GM18507 (cell line): ENCODE data around the gene PI4KB.
A peak's percentile ranks its signal among the peaks of the same experiment; 100 is the strongest.
"Not testable (repeated sequence)": the region's sequence is repeated elsewhere in the genome, so short reads cannot be mapped to it uniquely, and the experiment has no call there.

Experiments used
- DNase-seq: peaks from one replicate; pipeline ENCODE4 v3.0.0; 2011; ENCODE audit warnings: low read depth; ENCODE audit not compliant: insufficient read length; ENCODE audit errors: extremely low spot score
- FAIRE-seq: peaks from 2 replicates; lab custom pipeline; 2011; peaks lifted over from hg19 to GRCh38; lab: Jason Lieb, UNC

Gene PI4KB

GRCh38 chr1:151327223-151327902 is at the start of gene PI4KB:
PI4KB (minus strand) TSS chr1:151327416; CDS start chr1:151316481, 10,935 bp downstream.
- peak; percentile 95 for DNase-seq
- peak; percentile 92 for FAIRE-seq

DNA sequence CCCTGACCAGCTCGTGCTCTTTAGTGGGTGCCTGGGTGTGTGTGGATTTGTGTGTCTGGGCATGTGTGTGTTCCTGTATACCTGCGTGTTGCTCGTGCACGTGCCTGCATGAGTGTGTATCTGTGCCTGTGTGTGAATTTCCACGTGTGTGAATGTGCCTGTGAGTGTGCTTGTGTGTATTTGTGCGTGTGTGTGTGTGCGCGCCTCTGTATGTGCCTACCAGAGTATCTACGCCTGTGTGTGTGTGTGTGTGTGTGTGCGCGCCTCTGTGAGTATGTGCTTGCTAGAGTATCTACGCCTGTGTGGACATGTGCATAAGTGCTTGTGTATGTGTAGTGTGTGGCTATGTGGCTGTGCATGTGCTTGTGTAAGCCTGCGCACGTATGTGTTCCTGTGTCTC is 46.0 kb upstream of the PI4KB start:
- FAIRE-seq: no peak
- DNase-seq: no peak

GRCh38 chr1:151372058-151372934 is 45.1 kb upstream of the PI4KB start, which contains the start of gene SELENBP1:
SELENBP1 (minus strand) TSS chr1:151372705; CDS start chr1:151372641, 64 bp downstream.
- FAIRE-seq (no peak), DNase-seq (no peak)

DNA sequence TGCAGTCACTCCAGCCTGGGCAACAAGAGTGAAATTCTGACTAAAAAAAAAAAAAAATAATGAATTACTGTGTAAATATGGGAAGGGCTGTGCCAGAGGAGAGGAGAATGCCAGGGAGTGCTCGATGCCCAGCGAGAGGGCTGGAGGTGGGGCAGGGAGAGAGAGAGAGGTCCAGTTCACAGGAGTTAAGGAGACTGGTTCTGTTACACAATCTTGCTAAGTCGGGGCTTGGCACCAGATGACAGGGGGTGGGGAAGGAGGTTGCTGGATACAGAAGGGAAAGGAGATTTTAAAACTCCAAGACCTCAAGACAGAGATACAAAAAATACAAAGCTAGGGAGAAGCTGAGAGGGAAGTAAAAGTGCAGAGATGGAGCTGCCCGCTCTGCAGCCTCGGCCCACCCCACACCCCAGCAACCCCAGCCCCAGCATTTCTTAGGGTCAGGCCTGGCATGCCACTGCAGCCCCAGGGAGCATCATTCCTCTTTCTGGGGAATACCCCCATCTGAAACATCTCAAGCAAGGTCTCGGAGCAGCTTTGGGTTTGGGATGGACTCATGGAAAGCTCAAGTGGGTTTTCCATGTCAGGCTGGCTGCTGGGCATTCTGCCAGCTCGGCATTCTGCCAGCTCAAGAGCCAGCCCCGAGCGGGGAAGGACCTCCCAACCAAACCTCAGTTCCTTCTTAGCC is 44.3 kb upstream of the PI4KB start:
- DNase-seq (no peak), FAIRE-seq (no peak)

- no peak for FAIRE-seq
- no peak for DNase-seq
Observed at GRCh38 chr1:151370211-151370911, 43.1 kb upstream of the PI4KB start.

DNA sequence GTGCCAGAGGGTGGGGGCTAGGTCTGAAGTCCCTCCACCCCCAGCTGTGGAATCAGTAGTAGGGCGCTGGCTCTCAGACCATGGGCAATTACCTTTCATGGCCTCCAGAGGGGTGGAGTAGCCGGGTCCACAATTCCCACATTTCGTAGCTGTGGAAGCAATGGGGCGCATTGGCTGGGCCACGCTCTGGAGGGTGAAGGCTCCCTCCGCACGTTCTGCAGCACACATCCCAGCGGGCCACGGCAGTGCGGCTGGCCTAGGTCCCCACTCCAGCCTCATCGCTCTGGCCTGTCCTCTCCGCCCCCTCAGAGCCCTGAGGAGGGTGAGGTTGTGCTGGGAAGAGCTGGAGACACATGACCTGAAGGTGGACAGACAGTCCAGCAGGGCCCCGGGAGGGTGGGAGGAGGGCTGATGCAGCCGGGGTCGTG is 42.4 kb upstream of the PI4KB start:
- DNase-seq: no peak
- FAIRE-seq: no peak

DNA sequence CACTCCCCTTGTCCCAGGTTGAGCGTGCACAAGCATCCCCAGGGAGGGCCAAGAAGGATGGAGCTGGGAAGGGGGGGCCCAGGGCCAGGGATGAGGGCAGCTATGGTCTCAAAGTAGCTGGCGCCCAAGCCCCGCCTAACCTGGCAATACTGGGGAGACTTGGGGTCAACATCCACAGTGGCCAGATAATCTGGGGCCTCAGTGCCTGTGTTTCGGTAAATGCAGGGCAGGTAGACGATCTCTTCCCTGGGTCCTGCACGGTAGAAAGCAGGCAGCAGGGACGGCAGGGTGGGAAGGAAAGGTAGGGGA is 42.0 kb upstream of the PI4KB start:
- DNase-seq (no peak), FAIRE-seq (no peak)

DNA sequence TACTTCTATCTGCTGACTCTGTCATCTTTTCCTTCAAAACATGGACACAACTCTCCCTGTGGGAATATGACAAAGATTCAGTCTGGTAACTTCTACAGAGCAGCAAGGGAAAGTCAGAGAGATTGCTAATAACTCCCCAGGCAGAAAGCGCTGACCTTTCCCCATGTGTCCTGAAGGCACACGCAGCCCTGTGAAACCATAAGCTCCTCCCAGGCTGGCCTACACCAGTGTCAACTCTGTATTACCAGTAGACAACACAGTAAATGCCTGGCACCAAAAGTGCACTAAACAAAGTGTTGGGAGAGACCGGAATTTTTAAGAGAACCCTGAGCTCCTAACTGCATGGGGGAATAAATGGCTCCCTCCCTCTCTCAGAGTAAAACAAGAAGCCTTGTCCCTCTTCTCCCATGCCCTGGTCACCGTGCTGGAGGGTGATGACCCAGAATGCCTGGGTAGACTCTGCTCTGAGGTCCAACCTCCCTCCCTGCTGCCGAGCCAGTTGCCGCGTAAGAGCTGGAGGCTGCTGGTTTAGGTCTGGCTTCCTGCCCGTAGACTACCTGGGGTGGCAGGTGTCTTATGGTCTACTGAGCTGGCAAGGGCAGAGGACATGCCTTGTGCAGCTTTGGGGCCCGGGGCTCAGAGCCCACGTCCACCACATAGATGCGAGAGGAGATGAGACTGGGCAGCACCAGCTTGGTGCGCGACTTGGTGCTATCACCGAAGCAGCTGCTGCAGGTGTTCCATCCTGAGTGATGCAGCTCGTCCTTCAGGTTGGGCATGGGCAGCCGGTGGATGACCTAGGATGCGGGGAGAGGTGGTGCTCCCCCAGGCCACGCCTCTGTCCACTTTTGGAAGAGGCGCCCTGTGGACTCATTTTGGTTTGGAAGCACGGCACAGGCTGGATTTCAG is 41.4 kb upstream of the PI4KB start:
- DNase-seq: no peak

DNA sequence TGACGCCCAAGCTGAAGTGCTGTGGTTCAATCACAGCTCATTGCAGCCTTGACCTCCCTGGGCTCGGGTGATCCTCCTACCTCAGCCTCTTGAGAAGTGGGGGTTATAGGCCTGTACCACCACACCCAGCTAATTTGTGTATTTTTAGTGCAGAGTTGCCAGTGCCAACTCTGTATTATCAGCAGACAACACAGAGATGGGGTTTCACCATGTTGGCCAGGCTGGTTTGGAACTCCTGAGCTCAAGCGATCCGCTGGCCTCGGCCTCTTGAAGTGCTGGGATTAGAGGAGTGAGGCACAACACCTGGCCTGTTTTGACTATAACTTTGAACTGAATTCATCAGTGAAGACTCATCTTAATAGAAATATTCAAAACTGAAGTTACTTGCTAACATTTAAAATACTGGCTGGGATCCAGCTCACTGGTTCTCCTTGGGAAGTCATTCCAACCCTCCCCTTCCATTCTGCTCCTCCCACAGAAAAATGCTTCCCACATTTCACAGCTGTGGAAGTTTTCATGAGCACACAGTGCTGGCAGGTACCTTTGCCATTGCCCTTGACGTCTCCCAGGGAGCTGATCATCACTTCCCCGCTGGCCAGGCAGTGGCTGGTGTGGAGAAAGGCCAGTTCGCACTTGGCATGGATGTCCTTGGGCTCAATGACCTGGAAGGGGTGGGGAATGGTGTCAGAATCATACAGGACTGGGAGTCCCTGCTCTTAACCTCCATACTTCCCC is 40.6 kb upstream of the PI4KB start:
- DNase-seq: no peak

More for the DNA sequence above, 41.4 kb upstream of the PI4KB start:
- FAIRE-seq: no peak

GRCh38 chr1:151364996-151365395 is 37.8 kb upstream of the PI4KB start:
- FAIRE-seq: no peak
- DNase-seq: no peak

More for the DNA sequence above, 40.6 kb upstream of the PI4KB start:
- no peak for FAIRE-seq

DNA sequence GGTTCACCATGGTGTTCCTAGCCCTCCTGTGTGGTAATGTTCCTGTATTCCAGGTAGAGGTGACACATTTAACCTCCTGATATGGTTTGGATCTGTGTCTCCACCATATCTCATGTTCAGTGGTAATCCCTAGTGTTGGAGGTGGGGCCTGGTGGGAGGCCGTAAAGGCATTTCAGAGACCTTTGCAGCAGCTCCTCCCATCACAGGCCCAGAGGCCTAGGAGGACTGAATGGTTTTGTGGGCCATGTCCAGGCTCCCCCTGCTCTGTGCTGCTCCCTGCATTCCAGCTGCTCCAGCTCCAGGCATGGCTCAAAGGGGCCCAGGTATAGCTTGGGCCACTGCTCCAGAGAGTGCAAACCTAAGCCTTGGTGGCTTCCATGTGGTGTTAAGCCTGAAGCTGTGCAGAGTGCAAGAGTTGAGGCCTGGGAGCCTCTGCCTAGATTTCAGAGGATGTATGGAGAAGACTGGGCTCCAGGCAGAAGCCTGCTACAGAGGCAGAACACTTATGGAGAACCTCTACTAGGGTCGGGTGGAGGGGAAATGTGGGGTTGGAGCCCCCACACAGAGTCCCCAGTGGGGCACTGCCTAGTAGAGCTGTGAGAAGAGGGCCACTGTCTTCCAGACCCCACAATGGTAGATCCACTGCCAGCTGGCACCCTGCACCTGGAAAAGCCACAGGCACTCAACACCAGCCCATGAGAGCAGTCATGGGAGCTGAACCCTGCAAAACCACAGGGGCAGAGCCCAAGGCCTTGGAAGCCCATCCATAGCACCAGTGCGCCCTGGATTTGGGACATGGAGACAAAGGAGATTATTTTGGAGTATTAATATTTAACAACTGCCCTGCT is 35.3 kb upstream of the PI4KB start:
- DNase-seq (no peak), FAIRE-seq (no peak)

- DNase-seq (no peak), FAIRE-seq (no peak)
Observed at GRCh38 chr1:151361883-151362282, 34.7 kb upstream of the PI4KB start.

GRCh38 chr1:151356696-151357095 is 29.5 kb upstream of the PI4KB start:
- FAIRE-seq (no peak), DNase-seq (no peak)

- no peak for FAIRE-seq
- DNase-seq: no peak
Observed at GRCh38 chr1:151352021-151352718, 25.0 kb upstream of the PI4KB start.

GRCh38 chr1:151350323-151350722 is 23.1 kb upstream of the PI4KB start:
- not testable (repeated sequence) for FAIRE-seq, DNase-seq

- FAIRE-seq (peak; percentile 9), DNase-seq (no peak)
Observed at GRCh38 chr1:151347523-151348246, 20.5 kb upstream of the PI4KB start.
